Osteoblast (primary cell): ENCODE data around the gene ACSBG1. TPM values are rescaled to one million over a fixed set of nuclear protein-coding genes. Genes with fewer than 3 reads are reported as not detected.
A peak's percentile ranks its signal among the peaks of the same experiment; 100 is the strongest.

Source experiments
- DNase-seq: peaks from one replicate; pipeline ENCODE4 v3.0.0; 2011; ENCODE audit warnings: low spot score, mixed read lengths; ENCODE audit not compliant: insufficient read length; ENCODE audit errors: missing footprints
- H2AFZ ChIP-seq: 2 replicates; pipeline ENCODE4 v1.6.0; 2011; ENCODE audit warnings: mild to moderate bottlenecking, low read length
- H3K27ac ChIP-seq: 2 replicates; pipeline ENCODE4 v1.5.1; 2011; ENCODE audit warnings: mild to moderate bottlenecking, low read depth, low read length, moderate library complexity
- H3K27me3 ChIP-seq: 2 replicates; pipeline ENCODE4 v1.6.0; 2012; ENCODE audit warnings: mild to moderate bottlenecking, control low read depth, inconsistent platforms, low read length, moderate library complexity; ENCODE audit not compliant: insufficient read depth
- H3K36me3 ChIP-seq: 2 replicates; pipeline ENCODE4 v1.5.1; 2011; ENCODE audit warnings: mild to moderate bottlenecking, low read length, control low read depth, moderate library complexity; ENCODE audit not compliant: insufficient read depth
- H3K4me1 ChIP-seq: 2 replicates; pipeline ENCODE4 v1.5.1; 2011; ENCODE audit warnings: mild to moderate bottlenecking, low read length, control low read depth, moderate library complexity; ENCODE audit not compliant: insufficient read depth
- H3K4me2 ChIP-seq: 2 replicates; pipeline ENCODE4 v1.6.0; 2011; ENCODE audit warnings: mild to moderate bottlenecking, low read length; ENCODE audit not compliant: insufficient read depth
- H3K4me3 ChIP-seq: fragments of 200-600 bp; sonication (generic); 3 replicates; pipeline ENCODE4 v1.5.1; 2012; ENCODE audit warnings: mild to moderate bottlenecking, low read length, inconsistent platforms; ENCODE audit not compliant: insufficient read depth
- H3K79me2 ChIP-seq: 2 replicates; pipeline ENCODE4 v1.6.0; 2012; ENCODE audit warnings: mild to moderate bottlenecking, low read length, control low read depth, inconsistent platforms; ENCODE audit not compliant: insufficient read depth
- H3K9me3 ChIP-seq: 2 replicates; pipeline ENCODE4 v1.5.1; 2011; ENCODE audit warnings: low read depth, low read length, control low read depth
- H4K20me1 ChIP-seq: 2 replicates; pipeline ENCODE4 v1.6.0; 2012; ENCODE audit warnings: mild to moderate bottlenecking, low read length, control low read depth; ENCODE audit not compliant: insufficient read depth
- total RNA-seq: library from RNA; depleted of rRNA; stranded (reverse); fragments of >200 nt; gene quantifications from 2 replicates; pipeline ENCODE4 v1.2.3, GENCODE V29; 2012
- TF ChIP-seq, protein P1 (sequence below): IDR thresholded peaks from 2 replicates; pipeline ENCODE4 v1.5.1; 2011; ENCODE audit warnings: mild to moderate bottlenecking, low read depth, low read length, moderate library complexity; ENCODE audit errors: extremely low read depth

The ACSBG1 gene, protein sequence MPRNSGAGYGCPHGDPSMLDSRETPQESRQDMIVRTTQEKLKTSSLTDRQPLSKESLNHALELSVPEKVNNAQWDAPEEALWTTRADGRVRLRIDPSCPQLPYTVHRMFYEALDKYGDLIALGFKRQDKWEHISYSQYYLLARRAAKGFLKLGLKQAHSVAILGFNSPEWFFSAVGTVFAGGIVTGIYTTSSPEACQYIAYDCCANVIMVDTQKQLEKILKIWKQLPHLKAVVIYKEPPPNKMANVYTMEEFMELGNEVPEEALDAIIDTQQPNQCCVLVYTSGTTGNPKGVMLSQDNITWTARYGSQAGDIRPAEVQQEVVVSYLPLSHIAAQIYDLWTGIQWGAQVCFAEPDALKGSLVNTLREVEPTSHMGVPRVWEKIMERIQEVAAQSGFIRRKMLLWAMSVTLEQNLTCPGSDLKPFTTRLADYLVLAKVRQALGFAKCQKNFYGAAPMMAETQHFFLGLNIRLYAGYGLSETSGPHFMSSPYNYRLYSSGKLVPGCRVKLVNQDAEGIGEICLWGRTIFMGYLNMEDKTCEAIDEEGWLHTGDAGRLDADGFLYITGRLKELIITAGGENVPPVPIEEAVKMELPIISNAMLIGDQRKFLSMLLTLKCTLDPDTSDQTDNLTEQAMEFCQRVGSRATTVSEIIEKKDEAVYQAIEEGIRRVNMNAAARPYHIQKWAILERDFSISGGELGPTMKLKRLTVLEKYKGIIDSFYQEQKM
- total RNA-seq = under 0.01 TPM in 2 replicates

- Histone ChIP-seq H3K4me1 (no peaks in the 10 kb centered on the region), H3K27ac (no peak within 1 kb of the TSS), H3K36me3 (no peaks in the 10 kb centered on the region), H3K9me3 (no peaks in the 10 kb centered on the region), H3K27me3 (peaks cover 59% of the 10 kb centered on the region), H4K20me1 (no peaks in the 10 kb centered on the region), H3K4me3 (no peak within 1 kb of the TSS), H2AFZ (no peak within 1 kb of the TSS), H3K79me2 (no peaks in the 10 kb centered on the region), H3K4me2 (no peak within 1 kb of the TSS)
- DNase-seq = no peak
- TF ChIP-seq, protein P1, sequence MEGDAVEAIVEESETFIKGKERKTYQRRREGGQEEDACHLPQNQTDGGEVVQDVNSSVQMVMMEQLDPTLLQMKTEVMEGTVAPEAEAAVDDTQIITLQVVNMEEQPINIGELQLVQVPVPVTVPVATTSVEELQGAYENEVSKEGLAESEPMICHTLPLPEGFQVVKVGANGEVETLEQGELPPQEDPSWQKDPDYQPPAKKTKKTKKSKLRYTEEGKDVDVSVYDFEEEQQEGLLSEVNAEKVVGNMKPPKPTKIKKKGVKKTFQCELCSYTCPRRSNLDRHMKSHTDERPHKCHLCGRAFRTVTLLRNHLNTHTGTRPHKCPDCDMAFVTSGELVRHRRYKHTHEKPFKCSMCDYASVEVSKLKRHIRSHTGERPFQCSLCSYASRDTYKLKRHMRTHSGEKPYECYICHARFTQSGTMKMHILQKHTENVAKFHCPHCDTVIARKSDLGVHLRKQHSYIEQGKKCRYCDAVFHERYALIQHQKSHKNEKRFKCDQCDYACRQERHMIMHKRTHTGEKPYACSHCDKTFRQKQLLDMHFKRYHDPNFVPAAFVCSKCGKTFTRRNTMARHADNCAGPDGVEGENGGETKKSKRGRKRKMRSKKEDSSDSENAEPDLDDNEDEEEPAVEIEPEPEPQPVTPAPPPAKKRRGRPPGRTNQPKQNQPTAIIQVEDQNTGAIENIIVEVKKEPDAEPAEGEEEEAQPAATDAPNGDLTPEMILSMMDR = no peak
These were observed at the start of gene ACSBG1 for GRCh38 chr15:78234515-78235040. TSS of gene ACSBG1 (minus strand) at chr15:78234565. CDS start at chr15:78234501, 64 bp downstream.

- Histone ChIP-seq H3K36me3 (peaks cover 55% of the 10 kb centered on the region), H2AFZ (no peak overlapping the region)
- DNase-seq = no peak
These were observed 48.0 kb upstream of the ACSBG1 start for GRCh38 chr15:78282324-78282723.

DNA sequence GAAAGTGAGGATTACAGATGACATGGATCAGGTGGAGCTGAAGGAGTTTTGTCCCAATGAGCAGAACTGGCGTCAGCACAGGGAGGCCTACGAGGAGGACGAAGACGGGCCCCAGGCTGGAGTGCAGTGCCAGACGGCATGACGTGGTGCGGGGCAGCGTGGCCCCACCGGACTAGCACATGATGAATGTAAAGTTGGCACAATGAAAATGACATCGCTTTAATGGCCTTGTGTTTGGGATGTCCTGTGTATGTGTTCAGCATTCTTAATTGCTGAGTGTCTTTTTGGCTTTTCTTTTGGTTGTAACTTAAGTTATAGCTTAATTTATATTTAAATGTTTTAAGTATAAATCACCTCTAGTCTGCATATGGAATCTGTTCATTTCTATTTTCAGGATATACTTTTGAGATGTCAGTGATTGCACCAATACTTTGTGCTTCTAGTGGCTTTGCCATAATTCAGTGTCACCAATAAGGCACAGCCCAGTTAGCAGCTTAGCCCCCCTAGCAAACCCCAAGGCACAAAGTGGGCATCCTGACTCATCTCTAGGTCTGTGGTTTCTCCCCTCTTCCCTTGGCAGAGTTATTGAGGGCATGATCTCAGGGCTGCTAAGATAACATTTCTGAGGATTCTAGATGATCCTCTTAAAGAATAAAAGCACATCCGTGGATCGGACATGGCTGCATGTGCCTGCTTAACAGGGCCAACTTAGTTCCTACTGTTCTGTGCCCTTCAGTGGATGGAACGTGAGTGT is 46.1 kb upstream of the ACSBG1 start:
- H3K4me2 ChIP-seq = peak overlapping the region; percentile 3
- no peaks in the 10 kb centered on the region for H3K79me2 ChIP-seq

More at GRCh38 chr15:78282324-78282723, 48.0 kb upstream of the ACSBG1 start:
- Histone ChIP-seq H3K4me1 (peaks cover 16% of the 10 kb centered on the region), H3K79me2 (no peaks in the 10 kb centered on the region), H3K27me3 (no peaks in the 10 kb centered on the region), H3K4me3 (no peak overlapping the region), H3K4me2 (no peak overlapping the region), H3K9me3 (no peaks in the 10 kb centered on the region), H4K20me1 (no peaks in the 10 kb centered on the region), H3K27ac (no peak overlapping the region)
- TF ChIP-seq, protein P1 = no peak

More for the DNA sequence above, 46.1 kb upstream of the ACSBG1 start:
- H3K4me1 ChIP-seq = peaks cover 16% of the 10 kb centered on the region
- TF ChIP-seq, protein P1 = no peak
- H3K27ac ChIP-seq = no peak overlapping the region
- no peak overlapping the region for H3K4me3 ChIP-seq
- no peaks in the 10 kb centered on the region for H3K9me3 ChIP-seq
- H4K20me1 ChIP-seq = no peaks in the 10 kb centered on the region
- H3K27me3 ChIP-seq = no peaks in the 10 kb centered on the region
- H3K36me3 ChIP-seq = peaks cover 39% of the 10 kb centered on the region
- H2AFZ ChIP-seq = no peak overlapping the region
- no peak for DNase-seq
